Measurements from ENCODE around the gene SLAMF1.

DNA sequence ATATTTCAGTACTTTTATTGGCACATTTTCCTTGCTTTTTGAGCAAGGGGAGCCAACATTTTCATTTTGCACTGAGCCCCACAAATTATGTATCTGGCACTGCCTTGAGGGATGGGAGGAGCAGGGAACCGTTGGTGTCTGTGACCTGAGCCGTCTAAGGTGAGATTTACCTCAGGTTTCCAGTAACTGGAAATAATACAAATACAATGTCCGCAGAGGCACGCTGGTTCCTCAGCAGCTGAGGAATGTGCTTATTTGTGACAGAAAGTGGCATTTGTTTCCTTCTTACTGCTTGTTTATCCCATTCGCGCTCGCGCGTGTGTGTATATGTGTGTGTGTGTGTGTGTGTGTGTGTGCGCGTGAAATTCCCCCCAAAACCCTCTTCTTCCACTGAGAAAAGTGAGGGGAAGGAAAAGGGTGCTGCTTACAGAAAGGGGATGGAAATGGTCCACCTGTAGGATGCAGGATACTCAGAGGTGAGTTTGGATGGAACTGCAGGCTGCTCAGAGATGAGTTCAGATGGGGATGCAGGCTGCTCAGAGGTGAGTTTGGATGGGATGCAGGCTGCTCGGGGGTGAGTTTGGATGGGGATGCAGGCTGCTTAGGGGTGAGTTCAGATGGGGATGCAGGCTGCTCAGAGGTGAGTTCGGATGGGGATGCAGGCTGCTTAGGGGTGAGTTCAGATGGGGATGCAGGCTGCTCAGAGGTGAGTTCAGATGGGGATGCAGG is 30.2 kb upstream of the SLAMF1 start:
- TF ChIP-seq, protein P1, sequence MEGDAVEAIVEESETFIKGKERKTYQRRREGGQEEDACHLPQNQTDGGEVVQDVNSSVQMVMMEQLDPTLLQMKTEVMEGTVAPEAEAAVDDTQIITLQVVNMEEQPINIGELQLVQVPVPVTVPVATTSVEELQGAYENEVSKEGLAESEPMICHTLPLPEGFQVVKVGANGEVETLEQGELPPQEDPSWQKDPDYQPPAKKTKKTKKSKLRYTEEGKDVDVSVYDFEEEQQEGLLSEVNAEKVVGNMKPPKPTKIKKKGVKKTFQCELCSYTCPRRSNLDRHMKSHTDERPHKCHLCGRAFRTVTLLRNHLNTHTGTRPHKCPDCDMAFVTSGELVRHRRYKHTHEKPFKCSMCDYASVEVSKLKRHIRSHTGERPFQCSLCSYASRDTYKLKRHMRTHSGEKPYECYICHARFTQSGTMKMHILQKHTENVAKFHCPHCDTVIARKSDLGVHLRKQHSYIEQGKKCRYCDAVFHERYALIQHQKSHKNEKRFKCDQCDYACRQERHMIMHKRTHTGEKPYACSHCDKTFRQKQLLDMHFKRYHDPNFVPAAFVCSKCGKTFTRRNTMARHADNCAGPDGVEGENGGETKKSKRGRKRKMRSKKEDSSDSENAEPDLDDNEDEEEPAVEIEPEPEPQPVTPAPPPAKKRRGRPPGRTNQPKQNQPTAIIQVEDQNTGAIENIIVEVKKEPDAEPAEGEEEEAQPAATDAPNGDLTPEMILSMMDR (IDR thresholded peaks at IDR 0.05): no peak
- TF ChIP-seq POLR2A (IDR thresholded peaks at IDR 0.05): no peak

Data from adrenal gland (tissue), 5 donors.